GM12892 (cell line): ENCODE results near the gene KYNU.

Experiments
- POLR2A ChIP-seq: IDR thresholded peaks from 2 replicates; pipeline ENCODE4 v1.6.1; 2011; ENCODE audit warnings: low read depth, low read length, control low read depth
- POLR2AphosphoS5 ChIP-seq: IDR thresholded peaks from 2 replicates; pipeline ENCODE4 v1.6.1; 2011; ENCODE audit warnings: low read depth, low read length, control low read depth
- TAF1 ChIP-seq: IDR thresholded peaks from 2 replicates; pipeline ENCODE4 v1.6.1; 2011; ENCODE audit warnings: low read depth, mild to moderate bottlenecking, control low read depth, low read length, borderline replicate concordance

DNA sequence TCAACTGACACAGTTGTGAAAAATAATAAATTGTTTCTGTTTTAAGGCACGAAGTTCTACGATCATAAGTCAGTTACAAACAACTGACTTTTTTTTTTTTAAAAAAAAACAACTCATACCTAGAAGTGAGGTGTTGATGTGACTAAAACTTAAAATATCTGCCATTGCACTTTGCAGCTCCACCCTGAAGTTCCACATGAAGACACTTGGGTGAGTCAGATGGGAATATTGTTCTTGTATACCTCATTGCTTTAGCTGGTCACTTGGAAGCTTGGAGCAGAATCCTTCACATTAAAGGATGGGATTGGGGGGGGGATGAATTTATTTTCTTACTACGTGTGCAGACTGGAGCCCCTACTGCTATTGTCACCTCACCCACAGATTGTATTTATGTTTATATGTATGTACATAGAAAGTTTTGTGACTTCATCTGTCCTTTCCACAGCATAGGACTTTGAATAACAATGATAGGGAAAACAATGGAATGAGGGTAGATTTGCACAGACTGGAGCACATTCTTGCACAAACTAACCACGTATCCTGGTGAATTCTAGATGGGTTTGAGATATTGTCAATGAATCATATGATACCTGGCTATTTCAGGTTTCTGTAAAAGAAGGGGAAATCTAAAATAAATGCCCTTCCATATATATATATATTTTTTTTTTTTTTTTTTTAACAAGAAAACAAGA, 193.9 kb downstream of the KYNU start:
- TF ChIP-seq POLR2A (no peak), TAF1 (no peak), POLR2AphosphoS5 (no peak)
